ENCODE results near the gene ATXN2L. TPM values are rescaled to one million over a fixed set of nuclear protein-coding genes. Genes with fewer than 3 reads are reported as not detected.

Gene ATXN2L
- total and polyA plus RNA-seq, 2 experiments from 2014 or later = 50.4 to 124 TPM

- H3K4me1 ChIP-seq (ENCODE audit: insufficient read depth) = peaks cover 13% of the 10 kb centered on the region
- H3K9me3 ChIP-seq (ENCODE audit: low read depth) = no peaks in the 10 kb centered on the region
- no peaks in the 10 kb centered on the region for H4K20me1 ChIP-seq (ENCODE audit: insufficient read depth, poor library complexity, severe bottlenecking)
- no peak overlapping the region for H3K27ac ChIP-seq
- H3K79me2 ChIP-seq = no peaks in the 10 kb centered on the region
- H3K4me2 ChIP-seq = no peak overlapping the region
- no peaks in the 10 kb centered on the region for H3K9me2 ChIP-seq (replicated peaks; ENCODE audit: insufficient read depth)
- no peaks in the 10 kb centered on the region for H3K36me3 ChIP-seq (replicated peaks; ENCODE audit: insufficient read depth, low read depth)
- DNase-seq (ENCODE audit: low spot score) = no peak
- H3K4me3 ChIP-seq = no peak overlapping the region
- TF ChIP-seq EZH2phosphoT487 (IDR thresholded peaks at IDR 0.05; ENCODE audit: low read depth, severe bottlenecking, unreplicated experiment) (no peak), CTCF (IDR thresholded peaks at IDR 0.05; ENCODE audit: poor library complexity) (no peak), EZH2 (IDR thresholded peaks at IDR 0.05; ENCODE audit: borderline replicate concordance) (no peak)
- no peak overlapping the region for H2AFZ ChIP-seq
- WGBS (ENCODE audit: low lambda C conversion rate, missing lambda C conversion rate) = 89% methylated on average over 17 of the region's 17 CpGs
- no peaks in the 10 kb centered on the region for H3K27me3 ChIP-seq
Measured at GRCh38 chr16:28876019-28876659, 53.3 kb downstream of the ATXN2L start.

GRCh38 chr16:28876973-28877654 lies 54.3 kb downstream of the ATXN2L start:
- TF ChIP-seq EZH2phosphoT487 (IDR thresholded peaks at IDR 0.05; ENCODE audit: low read depth, severe bottlenecking, unreplicated experiment) (no peak), CTCF (IDR thresholded peaks at IDR 0.05; ENCODE audit: poor library complexity) (no peak), EZH2 (IDR thresholded peaks at IDR 0.05; ENCODE audit: borderline replicate concordance) (no peak)
- H3K79me2 ChIP-seq = no peaks in the 10 kb centered on the region
- no peaks in the 10 kb centered on the region for H4K20me1 ChIP-seq (ENCODE audit: insufficient read depth, poor library complexity, severe bottlenecking)
- H2AFZ ChIP-seq = no peak overlapping the region
- H3K9me3 ChIP-seq (ENCODE audit: low read depth) = no peaks in the 10 kb centered on the region
- no peak overlapping the region for H3K4me3 ChIP-seq
- WGBS (ENCODE audit: low lambda C conversion rate, missing lambda C conversion rate) = 74% methylated on average over 12 of the region's 12 CpGs
- H3K4me1 ChIP-seq (ENCODE audit: insufficient read depth) = peaks cover 13% of the 10 kb centered on the region
- no peaks in the 10 kb centered on the region for H3K9me2 ChIP-seq (replicated peaks; ENCODE audit: insufficient read depth)
- no peaks in the 10 kb centered on the region for H3K36me3 ChIP-seq (replicated peaks; ENCODE audit: insufficient read depth, low read depth)
- H3K27ac ChIP-seq = no peak overlapping the region
- H3K27me3 ChIP-seq = no peaks in the 10 kb centered on the region
- no peak for DNase-seq (ENCODE audit: low spot score)
- H3K4me2 ChIP-seq = no peak overlapping the region

GRCh38 chr16:28877655-28878000 lies 54.8 kb downstream of the ATXN2L start:
- H2AFZ ChIP-seq = no peak overlapping the region
- peaks cover 13% of the 10 kb centered on the region for H3K4me1 ChIP-seq (ENCODE audit: insufficient read depth)
- no peaks in the 10 kb centered on the region for H3K9me2 ChIP-seq (replicated peaks; ENCODE audit: insufficient read depth)
- no peaks in the 10 kb centered on the region for H4K20me1 ChIP-seq (ENCODE audit: insufficient read depth, poor library complexity, severe bottlenecking)
- no peak overlapping the region for H3K4me3 ChIP-seq
- no peaks in the 10 kb centered on the region for H3K79me2 ChIP-seq
- H3K36me3 ChIP-seq (replicated peaks; ENCODE audit: insufficient read depth, low read depth) = no peaks in the 10 kb centered on the region
- WGBS (ENCODE audit: low lambda C conversion rate, missing lambda C conversion rate) = 83% methylated on average over 2 of the region's 2 CpGs
- no peak overlapping the region for H3K27ac ChIP-seq
- H3K4me2 ChIP-seq = no peak overlapping the region
- H3K9me3 ChIP-seq (ENCODE audit: low read depth) = no peaks in the 10 kb centered on the region
- no peak for DNase-seq (ENCODE audit: low spot score)
- H3K27me3 ChIP-seq = no peaks in the 10 kb centered on the region
- TF ChIP-seq EZH2phosphoT487 (IDR thresholded peaks at IDR 0.05; ENCODE audit: low read depth, severe bottlenecking, unreplicated experiment) = no peak
- no peak for TF ChIP-seq EZH2 (IDR thresholded peaks at IDR 0.05; ENCODE audit: borderline replicate concordance)
- TF ChIP-seq CTCF (IDR thresholded peaks at IDR 0.05; ENCODE audit: poor library complexity) = no peak
